Esophagus squamous epithelium (tissue), 5 donors: ENCODE results near the gene IKBKG. TPM values are rescaled to one million over a fixed set of nuclear protein-coding genes. Genes with fewer than 3 reads are reported as not detected.

Experiments
- DNase-seq: peaks from one replicate; lab custom pipeline; 2025; lab: John Stamatoyannopoulos, UW
- H3K27ac ChIP-seq, 4 donors: fragments of 200-600 bp; sonication (generic); one replicate each; pipeline ENCODE4 v1.5.1; 2016 to 2019; ENCODE audit warnings: mild to moderate bottlenecking in 1 of 4
- H3K27me3 ChIP-seq, 4 donors: fragments of 200-600 bp; sonication (generic); 1 replicate in 3 of 4; 2 replicates in 1 of 4; pipeline versions ENCODE4 v1.5.1 to v1.6.0; 2017 to 2021; ENCODE audit warnings: antibody characterized with exemption in 1 of 4
- H3K36me3 ChIP-seq, 3 donors: fragments of 200-600 bp; sonication (generic); one replicate each; pipeline ENCODE4 v1.5.1; 2016 to 2019
- H3K4me1 ChIP-seq, 3 donors: fragments of 200-600 bp; sonication (generic); one replicate each; pipeline ENCODE4 v1.5.1; 2017 to 2019
- H3K4me3 ChIP-seq, 4 donors: fragments of 200-600 bp; sonication (generic); 1 replicate in 3 of 4; 2 replicates in 1 of 4; pipeline ENCODE4 v1.5.1; 2016 to 2019; ENCODE audit warnings: mild to moderate bottlenecking in 2 of 4, moderate library complexity in 1 of 4
- H3K9me3 ChIP-seq, 3 donors: fragments of 200-600 bp; sonication (generic); one replicate each; pipeline ENCODE4 v1.5.1; 2016 to 2019
- POLR2A ChIP-seq, 4 donors: fragments of 450-650 bp; IDR thresholded peaks; one replicate each; pipeline ENCODE4 v1.6.1; 2017; ENCODE audit warnings: antibody characterized with exemption in 4 of 4, mild to moderate bottlenecking in 4 of 4, moderate library complexity in 3 of 4
- WGBS, 2 donors: methylation state at CpG; one replicate each; pipeline ENCODE4 v1.1.5; 2018; 5-methylcytosine and 5-hydroxymethylcytosine counted together
- intact Hi-C: fragments of 100-400 bp; cut with DNase I; formaldehyde crosslinking; loops from one replicate; pipeline ENCODE4 v1.15.0; 2022
- total RNA-seq, 4 donors: library from RNA; depleted of rRNA; stranded (reverse); fragments of >200 nt; gene quantifications; one replicate each; pipeline ENCODE4 v1.1.0, GENCODE V29; 2016
- TF ChIP-seq, protein P1 (sequence below), 6 experiments: fragments of 450-650 bp in 4 of 6; fragments of 200-600 bp in 2 of 6; sonication (generic) in 2 of 6; IDR thresholded peaks; one replicate each; pipeline ENCODE4 v1.5.1; 2016 to 2019; ENCODE audit warnings: antibody characterized with exemption in 6 of 6, mild to moderate bottlenecking in 4 of 6, moderate library complexity in 4 of 6
- donor health status: DM: yes; HTN: yes; CAD: no.

Gene IKBKG
- total RNA-seq, 4 donors from 2014 or later: 9.9 to 14.7 (median 12.6) TPM

- no peaks in the 10 kb centered on the region for H3K36me3 ChIP-seq
- intact Hi-C loops: no loop called here
- H3K4me3 ChIP-seq: no peak overlapping the region
- no peaks in the 10 kb centered on the region for H3K9me3 ChIP-seq
- H3K27me3 ChIP-seq: no peaks in the 10 kb centered on the region
- no peak for TF ChIP-seq POLR2A (IDR thresholded peaks at IDR 0.05)
- TF ChIP-seq, protein P1, sequence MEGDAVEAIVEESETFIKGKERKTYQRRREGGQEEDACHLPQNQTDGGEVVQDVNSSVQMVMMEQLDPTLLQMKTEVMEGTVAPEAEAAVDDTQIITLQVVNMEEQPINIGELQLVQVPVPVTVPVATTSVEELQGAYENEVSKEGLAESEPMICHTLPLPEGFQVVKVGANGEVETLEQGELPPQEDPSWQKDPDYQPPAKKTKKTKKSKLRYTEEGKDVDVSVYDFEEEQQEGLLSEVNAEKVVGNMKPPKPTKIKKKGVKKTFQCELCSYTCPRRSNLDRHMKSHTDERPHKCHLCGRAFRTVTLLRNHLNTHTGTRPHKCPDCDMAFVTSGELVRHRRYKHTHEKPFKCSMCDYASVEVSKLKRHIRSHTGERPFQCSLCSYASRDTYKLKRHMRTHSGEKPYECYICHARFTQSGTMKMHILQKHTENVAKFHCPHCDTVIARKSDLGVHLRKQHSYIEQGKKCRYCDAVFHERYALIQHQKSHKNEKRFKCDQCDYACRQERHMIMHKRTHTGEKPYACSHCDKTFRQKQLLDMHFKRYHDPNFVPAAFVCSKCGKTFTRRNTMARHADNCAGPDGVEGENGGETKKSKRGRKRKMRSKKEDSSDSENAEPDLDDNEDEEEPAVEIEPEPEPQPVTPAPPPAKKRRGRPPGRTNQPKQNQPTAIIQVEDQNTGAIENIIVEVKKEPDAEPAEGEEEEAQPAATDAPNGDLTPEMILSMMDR (IDR thresholded peaks at IDR 0.05): no peak
- no peak overlapping the region for H3K27ac ChIP-seq
- peaks cover 0 to 14% (median 0%) of the 10 kb centered on the region in 3 donors for H3K4me1 ChIP-seq
- no peak for DNase-seq
- WGBS, 2 donors: 63 to 85% methylated on average over 5 of the region's 15 CpGs
Observed at GRCh38 chrX:154600759-154601374, 53.4 kb downstream of the IKBKG start.

DNA sequence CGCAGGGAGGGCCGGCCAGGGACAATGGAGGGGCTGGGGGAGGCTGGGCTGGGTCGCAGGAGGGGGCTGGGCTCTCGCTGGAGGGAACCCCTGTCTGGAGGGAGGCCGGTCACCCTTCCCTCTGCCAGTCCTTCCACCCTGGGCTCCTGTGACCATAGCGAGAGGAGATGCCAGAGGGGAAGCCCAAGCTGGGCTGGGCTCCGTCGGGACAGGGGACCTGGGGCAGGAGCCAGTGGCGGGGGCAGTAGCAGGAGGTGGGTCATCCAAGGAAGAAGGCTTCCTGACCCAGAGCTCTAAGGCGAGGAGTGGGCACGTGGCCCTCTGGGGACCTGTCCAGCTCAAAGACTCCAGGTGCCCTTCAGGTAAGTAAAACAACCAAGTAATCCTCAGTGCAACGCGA is 54.8 kb downstream of the IKBKG start:
- Histone ChIP-seq H3K4me1 (peaks cover 0 to 11% (median 0%) of the 10 kb centered on the region in 3 donors), H3K27ac (no peak overlapping the region), H3K9me3 (no peaks in the 10 kb centered on the region), H3K36me3 (no peaks in the 10 kb centered on the region), H3K4me3 (no peak overlapping the region), H3K27me3 (no peaks in the 10 kb centered on the region)
- TF ChIP-seq, protein P1 (IDR thresholded peaks at IDR 0.05): no peak
- TF ChIP-seq POLR2A (IDR thresholded peaks at IDR 0.05): no peak
- whole genome bisulfite sequencing, 2 donors: 77 to 85% methylated on average over 5 to 10 of the region's 13 CpGs
- intact Hi-C loops: no loop called here
- no peak for DNase-seq

DNA sequence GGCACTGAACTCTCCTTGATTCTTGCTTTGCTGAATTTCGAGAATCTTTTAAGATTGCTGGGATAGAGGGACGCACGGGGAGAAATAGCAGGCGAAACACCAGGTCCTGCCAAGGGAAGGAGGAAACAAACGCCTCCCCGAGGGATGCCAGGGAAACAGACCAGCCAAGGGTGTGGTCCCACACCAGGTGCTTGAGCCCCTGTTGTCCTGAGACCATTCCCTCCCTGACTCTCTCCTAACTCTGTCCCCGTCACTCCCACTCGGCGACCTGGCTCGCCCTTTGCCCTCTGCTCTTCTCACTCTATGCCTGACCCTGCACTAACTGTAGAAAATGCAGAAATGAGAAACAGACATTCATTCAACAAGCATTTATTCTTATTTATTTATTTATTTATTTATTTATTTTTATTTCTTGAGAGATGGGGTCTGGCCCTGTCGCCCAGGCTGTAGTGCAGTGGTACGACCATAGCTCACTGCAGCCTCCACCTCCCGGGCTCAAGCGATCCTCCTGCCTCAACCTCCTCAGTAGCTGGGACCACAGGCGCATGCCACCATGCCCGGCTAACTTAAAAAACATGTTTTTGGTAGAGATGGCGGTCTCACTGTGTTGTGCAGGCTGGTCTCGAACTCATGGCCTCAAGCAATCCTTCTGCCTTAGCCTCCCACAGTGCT is 55.5 kb downstream of the IKBKG start:
- DNase-seq: no peak
- Histone ChIP-seq H3K27ac (no peak overlapping the region), H3K27me3 (no peaks in the 10 kb centered on the region), H3K9me3 (no peaks in the 10 kb centered on the region), H3K36me3 (no peaks in the 10 kb centered on the region), H3K4me3 (no peak overlapping the region), H3K4me1 (peaks cover 0 to 11% (median 0%) of the 10 kb centered on the region in 3 donors)
- WGBS, 2 donors: 82 to 85% methylated on average over 13 to 17 of the region's 18 CpGs
- TF ChIP-seq POLR2A (IDR thresholded peaks at IDR 0.05): no peak
- TF ChIP-seq, protein P1 (IDR thresholded peaks at IDR 0.05): no peak
- intact Hi-C loops: no loop called here

- TF ChIP-seq, protein P1 (IDR thresholded peaks at IDR 0.05): no peak
- no peak for TF ChIP-seq POLR2A (IDR thresholded peaks at IDR 0.05)
- H3K36me3 ChIP-seq: no peaks in the 10 kb centered on the region
- no peak for DNase-seq
- H3K4me1 ChIP-seq: peaks cover 0 to 11% (median 0%) of the 10 kb centered on the region in 3 donors
- H3K27ac ChIP-seq: no peak overlapping the region
- H3K9me3 ChIP-seq: no peaks in the 10 kb centered on the region
- 22 to 78% methylated on average over 6 to 11 of the region's 13 CpGs for WGBS, 2 donors
- H3K4me3 ChIP-seq: no peak overlapping the region
- H3K27me3 ChIP-seq: no peaks in the 10 kb centered on the region
- intact Hi-C loops: no loop called here
Observed at GRCh38 chrX:154603438-154604430, 56.3 kb downstream of the IKBKG start.
